SK-N-SH treated with all-trans-retinoic acid at 6 μM for 48 hours (cell line): Measurements from ENCODE around the gene ZBTB7A.
A peak's percentile ranks its signal among the peaks of the same experiment; 100 is the strongest.

Experiments
- ATAC-seq: fragments of 200-7000 bp; cut with Tn5 transposase; 3 replicates; pipeline ENCODE4 v1.9.1; 2020; ENCODE audit warnings: mild to moderate bottlenecking, moderate library complexity
- ARNTL ChIP-seq: fragments of 450-650 bp; formaldehyde crosslinking; IDR thresholded peaks from 2 replicates; pipeline ENCODE4 v1.5.0; 2020; ENCODE audit warnings: low read depth, mild to moderate bottlenecking, moderate library complexity, borderline replicate concordance
- CSDC2 ChIP-seq: fragments of 250-450 bp; sonication (Bioruptor Pico); IDR thresholded peaks from 2 replicates; pipeline ENCODE4 v1.5.0; 2020; ENCODE audit warnings: mild to moderate bottlenecking, moderate library complexity
- ESRRG ChIP-seq: fragments of 250-450 bp; sonication (Bioruptor Pico); IDR thresholded peaks from 2 replicates; pipeline ENCODE4 v1.6.1; 2021; ENCODE audit warnings: mild to moderate bottlenecking
- ISL1 ChIP-seq: fragments of 250-450 bp; sonication (Bioruptor Pico); IDR thresholded peaks from 2 replicates; pipeline ENCODE4 v2.1.2; 2022; ENCODE audit warnings: mild to moderate bottlenecking, moderate library complexity
- OSR1 ChIP-seq: fragments of 250-450 bp; sonication (Bioruptor Pico); IDR thresholded peaks from 2 replicates; pipeline ENCODE4 v1.8.0; 2022; ENCODE audit warnings: moderate library complexity, mild to moderate bottlenecking, inconsistent platforms
- SNAI2 ChIP-seq: fragments of 250-450 bp; sonication (Bioruptor Pico); IDR thresholded peaks from 2 replicates; pipeline ENCODE4 v1.5.0; 2020; ENCODE audit warnings: mild to moderate bottlenecking, moderate library complexity
- ZC3H10 ChIP-seq: fragments of 250-450 bp; sonication (Bioruptor Pico); IDR thresholded peaks from 2 replicates; pipeline ENCODE4 v1.5.1; 2021; ENCODE audit warnings: mild to moderate bottlenecking, moderate library complexity
- ZFP3 ChIP-seq: fragments of 250-450 bp; sonication (Bioruptor Pico); IDR thresholded peaks from 2 replicates; pipeline ENCODE4 v1.5.0; 2020; ENCODE audit warnings: mild to moderate bottlenecking, moderate library complexity
- ZNF565 ChIP-seq: fragments of 450-650 bp; formaldehyde crosslinking; conservative IDR thresholded peaks from 2 replicates; pipeline ENCODE4 v1.5.0; 2020; ENCODE audit warnings: low read depth, mild to moderate bottlenecking, moderate library complexity
- ZNF70 ChIP-seq: fragments of 450-650 bp; formaldehyde crosslinking; IDR thresholded peaks from 2 replicates; pipeline ENCODE4 v1.5.0; 2020; ENCODE audit warnings: mild to moderate bottlenecking, moderate library complexity
- TF ChIP-seq, protein P1 (sequence below): fragments of 250-450 bp; sonication (Bioruptor Pico); IDR thresholded peaks from 2 replicates; pipeline ENCODE4 v1.8.0; 2021; ENCODE audit warnings: low read depth, mild to moderate bottlenecking, moderate library complexity, borderline replicate concordance
- TF ChIP-seq, protein P2 (sequence below): fragments of 250-450 bp; sonication (Bioruptor Pico); IDR thresholded peaks from 2 replicates; pipeline ENCODE4 v1.5.1; 2021; ENCODE audit warnings: mild to moderate bottlenecking, moderate library complexity
- TF ChIP-seq, protein P3 (sequence below): fragments of 250-450 bp; sonication (Bioruptor Pico); IDR thresholded peaks from 2 replicates; pipeline ENCODE4 v1.8.0; 2020; ENCODE audit warnings: mild to moderate bottlenecking, moderate library complexity, borderline replicate concordance
- TF ChIP-seq, protein P4 (sequence below): fragments of 250-450 bp; sonication (Bioruptor Pico); IDR thresholded peaks from 2 replicates; pipeline ENCODE4 v1.5.0; 2020; ENCODE audit warnings: mild to moderate bottlenecking, moderate library complexity
- TF ChIP-seq, protein P5 (sequence below): fragments of 250-450 bp; sonication (Bioruptor Pico); IDR thresholded peaks from 2 replicates; pipeline ENCODE4 v1.5.1; 2020; ENCODE audit warnings: low read depth, mild to moderate bottlenecking, moderate library complexity

The ZBTB7A gene

DNA sequence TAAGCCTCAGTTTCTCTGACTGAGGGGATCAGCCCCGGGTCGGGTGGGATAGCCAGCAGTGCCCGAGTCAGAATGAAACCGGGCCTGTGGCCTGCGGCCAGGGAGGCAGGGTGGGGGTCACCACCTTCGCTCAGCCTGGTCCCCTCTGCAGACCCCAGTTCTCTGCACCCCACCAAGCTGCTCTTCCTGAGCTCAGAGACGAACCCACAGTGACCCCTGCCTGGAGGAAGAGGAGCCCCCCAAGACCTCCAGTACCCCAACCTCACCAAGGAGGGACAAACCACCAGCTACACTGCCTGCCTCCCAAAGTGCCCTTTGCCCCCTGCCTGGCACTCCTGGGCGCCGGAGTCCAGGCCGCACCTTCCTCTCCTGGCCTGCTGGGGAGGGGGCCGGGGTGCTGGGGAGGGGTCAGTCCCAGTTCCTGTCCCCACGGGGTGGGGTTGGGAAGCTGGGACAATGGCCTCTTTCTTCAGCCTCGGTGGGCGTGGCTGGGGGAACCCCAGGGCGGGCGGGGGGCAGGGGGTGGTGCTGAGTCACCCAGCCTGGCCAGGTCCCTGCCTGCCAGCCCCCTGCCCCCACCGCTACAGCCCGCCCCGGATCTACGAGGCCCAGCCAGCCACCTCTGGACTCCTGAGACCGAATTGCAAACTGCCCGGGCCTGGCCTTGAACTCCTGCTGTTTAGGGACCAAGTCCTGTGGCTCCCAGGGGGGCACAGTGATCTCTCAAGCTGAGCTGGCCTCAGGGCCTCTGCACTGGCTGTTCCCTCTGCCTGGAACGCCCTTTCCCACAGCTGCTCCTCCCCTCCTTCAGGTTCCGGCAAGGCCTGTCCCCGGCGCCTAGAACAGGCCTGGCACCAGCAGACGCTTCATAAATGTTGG lies 14.3 kb downstream of the ZBTB7A start:
- TF ChIP-seq, protein P1, sequence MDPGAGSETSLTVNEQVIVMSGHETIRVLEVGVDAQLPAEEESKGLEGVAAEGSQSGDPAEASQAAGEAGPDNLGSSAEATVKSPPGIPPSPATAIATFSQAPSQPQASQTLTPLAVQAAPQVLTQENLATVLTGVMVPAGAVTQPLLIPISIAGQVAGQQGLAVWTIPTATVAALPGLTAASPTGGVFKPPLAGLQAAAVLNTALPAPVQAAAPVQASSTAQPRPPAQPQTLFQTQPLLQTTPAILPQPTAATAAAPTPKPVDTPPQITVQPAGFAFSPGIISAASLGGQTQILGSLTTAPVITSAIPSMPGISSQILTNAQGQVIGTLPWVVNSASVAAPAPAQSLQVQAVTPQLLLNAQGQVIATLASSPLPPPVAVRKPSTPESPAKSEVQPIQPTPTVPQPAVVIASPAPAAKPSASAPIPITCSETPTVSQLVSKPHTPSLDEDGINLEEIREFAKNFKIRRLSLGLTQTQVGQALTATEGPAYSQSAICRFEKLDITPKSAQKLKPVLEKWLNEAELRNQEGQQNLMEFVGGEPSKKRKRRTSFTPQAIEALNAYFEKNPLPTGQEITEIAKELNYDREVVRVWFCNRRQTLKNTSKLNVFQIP (CRISPR knock-in tag): no peak
- TF ChIP-seq, protein P2, sequence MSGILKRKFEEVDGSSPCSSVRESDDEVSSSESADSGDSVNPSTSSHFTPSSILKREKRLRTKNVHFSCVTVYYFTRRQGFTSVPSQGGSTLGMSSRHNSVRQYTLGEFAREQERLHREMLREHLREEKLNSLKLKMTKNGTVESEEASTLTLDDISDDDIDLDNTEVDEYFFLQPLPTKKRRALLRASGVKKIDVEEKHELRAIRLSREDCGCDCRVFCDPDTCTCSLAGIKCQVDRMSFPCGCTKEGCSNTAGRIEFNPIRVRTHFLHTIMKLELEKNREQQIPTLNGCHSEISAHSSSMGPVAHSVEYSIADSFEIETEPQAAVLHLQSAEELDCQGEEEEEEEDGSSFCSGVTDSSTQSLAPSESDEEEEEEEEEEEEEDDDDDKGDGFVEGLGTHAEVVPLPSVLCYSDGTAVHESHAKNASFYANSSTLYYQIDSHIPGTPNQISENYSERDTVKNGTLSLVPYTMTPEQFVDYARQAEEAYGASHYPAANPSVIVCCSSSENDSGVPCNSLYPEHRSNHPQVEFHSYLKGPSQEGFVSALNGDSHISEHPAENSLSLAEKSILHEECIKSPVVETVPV (CRISPR knock-in tag): no peak
- ATAC-seq: no peak

DNA sequence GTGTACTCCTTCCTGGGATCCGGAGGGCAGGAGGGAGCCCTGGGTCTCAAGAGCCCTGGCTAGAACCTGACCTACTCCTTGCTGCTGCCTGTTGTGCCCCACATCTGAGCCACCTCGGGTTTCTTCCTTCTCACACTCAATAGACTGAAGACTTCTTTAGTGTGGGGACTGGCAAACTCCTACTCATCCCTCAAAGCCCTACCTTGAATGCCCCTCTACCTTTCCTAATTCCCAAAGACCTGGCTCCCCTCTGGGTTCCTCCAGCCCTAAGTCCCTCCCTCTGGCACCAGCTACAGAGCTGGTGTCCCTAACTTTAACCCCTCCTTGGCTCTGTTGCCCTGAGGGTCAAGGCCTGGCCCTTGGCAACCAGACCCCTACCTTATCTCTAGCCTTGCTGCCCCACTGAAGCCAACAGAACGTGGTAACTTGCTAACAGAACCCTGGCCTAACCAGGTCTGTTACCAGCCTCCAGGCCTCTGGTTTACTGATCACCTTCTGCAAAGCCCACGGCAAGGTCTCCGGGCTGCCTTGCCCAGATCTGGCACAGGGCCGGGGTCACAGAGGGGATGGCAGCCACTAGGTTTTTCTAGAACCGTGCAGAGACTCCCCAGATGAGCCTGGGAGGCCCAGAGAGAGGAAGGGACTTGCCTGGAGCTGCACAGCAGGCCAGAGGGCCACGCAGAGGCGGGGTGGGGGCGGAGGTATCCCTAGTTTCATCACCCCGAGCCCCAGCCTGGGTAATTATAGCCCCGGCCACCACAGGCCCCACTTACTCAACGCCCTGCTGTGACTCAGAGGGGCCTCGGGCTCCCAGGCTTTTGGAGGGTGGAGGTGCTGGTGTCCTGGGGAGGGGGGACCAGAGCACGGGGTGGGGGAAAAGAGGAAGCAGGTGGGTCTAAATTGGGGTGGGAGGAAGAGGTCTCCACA lies 15.3 kb downstream of the ZBTB7A start:
- ATAC-seq: no peak
- no peak for TF ChIP-seq ZC3H10 (CRISPR knock-in tag)
- no peak for TF ChIP-seq OSR1 (CRISPR knock-in tag)
- TF ChIP-seq ESRRG: no peak
- TF ChIP-seq ISL1 (CRISPR knock-in tag): no peak
- TF ChIP-seq ZNF70: no peak
- peak; percentile 99 for TF ChIP-seq ZFP3
- TF ChIP-seq SNAI2 (CRISPR knock-in tag): no peak
- TF ChIP-seq CSDC2: no peak

GRCh38 chr19:4049432-4049831 lies 17.3 kb downstream of the ZBTB7A start:
- no peak for ATAC-seq
- TF ChIP-seq, protein P2 (CRISPR knock-in tag): no peak
- TF ChIP-seq, protein P3, sequence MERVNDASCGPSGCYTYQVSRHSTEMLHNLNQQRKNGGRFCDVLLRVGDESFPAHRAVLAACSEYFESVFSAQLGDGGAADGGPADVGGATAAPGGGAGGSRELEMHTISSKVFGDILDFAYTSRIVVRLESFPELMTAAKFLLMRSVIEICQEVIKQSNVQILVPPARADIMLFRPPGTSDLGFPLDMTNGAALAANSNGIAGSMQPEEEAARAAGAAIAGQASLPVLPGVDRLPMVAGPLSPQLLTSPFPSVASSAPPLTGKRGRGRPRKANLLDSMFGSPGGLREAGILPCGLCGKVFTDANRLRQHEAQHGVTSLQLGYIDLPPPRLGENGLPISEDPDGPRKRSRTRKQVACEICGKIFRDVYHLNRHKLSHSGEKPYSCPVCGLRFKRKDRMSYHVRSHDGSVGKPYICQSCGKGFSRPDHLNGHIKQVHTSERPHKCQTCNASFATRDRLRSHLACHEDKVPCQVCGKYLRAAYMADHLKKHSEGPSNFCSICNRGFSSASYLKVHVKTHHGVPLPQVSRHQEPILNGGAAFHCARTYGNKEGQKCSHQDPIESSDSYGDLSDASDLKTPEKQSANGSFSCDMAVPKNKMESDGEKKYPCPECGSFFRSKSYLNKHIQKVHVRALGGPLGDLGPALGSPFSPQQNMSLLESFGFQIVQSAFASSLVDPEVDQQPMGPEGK (CRISPR knock-in tag): no peak
- TF ChIP-seq, protein P4, sequence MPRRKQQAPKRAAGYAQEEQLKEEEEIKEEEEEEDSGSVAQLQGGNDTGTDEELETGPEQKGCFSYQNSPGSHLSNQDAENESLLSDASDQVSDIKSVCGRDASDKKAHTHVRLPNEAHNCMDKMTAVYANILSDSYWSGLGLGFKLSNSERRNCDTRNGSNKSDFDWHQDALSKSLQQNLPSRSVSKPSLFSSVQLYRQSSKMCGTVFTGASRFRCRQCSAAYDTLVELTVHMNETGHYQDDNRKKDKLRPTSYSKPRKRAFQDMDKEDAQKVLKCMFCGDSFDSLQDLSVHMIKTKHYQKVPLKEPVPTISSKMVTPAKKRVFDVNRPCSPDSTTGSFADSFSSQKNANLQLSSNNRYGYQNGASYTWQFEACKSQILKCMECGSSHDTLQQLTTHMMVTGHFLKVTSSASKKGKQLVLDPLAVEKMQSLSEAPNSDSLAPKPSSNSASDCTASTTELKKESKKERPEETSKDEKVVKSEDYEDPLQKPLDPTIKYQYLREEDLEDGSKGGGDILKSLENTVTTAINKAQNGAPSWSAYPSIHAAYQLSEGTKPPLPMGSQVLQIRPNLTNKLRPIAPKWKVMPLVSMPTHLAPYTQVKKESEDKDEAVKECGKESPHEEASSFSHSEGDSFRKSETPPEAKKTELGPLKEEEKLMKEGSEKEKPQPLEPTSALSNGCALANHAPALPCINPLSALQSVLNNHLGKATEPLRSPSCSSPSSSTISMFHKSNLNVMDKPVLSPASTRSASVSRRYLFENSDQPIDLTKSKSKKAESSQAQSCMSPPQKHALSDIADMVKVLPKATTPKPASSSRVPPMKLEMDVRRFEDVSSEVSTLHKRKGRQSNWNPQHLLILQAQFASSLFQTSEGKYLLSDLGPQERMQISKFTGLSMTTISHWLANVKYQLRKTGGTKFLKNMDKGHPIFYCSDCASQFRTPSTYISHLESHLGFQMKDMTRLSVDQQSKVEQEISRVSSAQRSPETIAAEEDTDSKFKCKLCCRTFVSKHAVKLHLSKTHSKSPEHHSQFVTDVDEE (CRISPR knock-in tag): no peak
- TF ChIP-seq ISL1 (CRISPR knock-in tag): no peak
- TF ChIP-seq, all 23 proteins: peak for 0

DNA sequence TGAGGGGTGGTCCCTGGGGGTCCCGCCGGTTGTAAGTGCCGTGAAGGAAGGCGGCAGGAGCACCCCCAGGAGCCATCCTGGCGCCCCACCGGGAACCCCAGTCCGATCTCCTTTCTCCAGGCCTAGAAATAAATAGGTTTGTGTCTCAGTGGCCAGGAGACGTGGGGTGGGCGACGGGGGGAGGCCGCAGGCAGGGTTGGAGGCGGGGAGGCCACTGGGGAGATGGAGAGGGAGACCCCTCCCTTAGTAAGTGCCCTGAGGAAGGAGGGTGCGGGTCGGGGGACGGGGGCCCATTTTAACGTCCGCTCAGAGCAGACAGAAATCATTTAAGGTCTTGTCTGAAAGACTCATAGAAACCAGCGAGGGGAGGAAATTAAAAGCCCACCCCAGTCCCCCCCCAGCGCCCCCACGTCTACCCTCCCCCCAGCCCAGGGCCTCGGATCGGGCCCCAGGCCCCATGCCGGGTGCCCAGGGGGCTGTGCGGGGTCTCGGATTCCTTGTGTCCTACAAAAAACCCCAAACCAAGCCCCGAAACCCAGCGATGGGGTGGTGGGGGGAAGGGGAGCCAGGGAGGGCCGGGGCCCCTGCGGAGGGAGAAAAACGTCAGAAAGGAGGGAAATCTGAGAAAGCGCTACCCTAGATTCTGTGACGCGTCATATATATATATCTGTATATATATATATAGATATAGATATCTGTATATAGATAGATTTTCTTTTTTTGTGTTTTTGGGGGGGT lies 19.6 kb downstream of the ZBTB7A start:
- no peak for ATAC-seq
- TF ChIP-seq, protein P5, sequence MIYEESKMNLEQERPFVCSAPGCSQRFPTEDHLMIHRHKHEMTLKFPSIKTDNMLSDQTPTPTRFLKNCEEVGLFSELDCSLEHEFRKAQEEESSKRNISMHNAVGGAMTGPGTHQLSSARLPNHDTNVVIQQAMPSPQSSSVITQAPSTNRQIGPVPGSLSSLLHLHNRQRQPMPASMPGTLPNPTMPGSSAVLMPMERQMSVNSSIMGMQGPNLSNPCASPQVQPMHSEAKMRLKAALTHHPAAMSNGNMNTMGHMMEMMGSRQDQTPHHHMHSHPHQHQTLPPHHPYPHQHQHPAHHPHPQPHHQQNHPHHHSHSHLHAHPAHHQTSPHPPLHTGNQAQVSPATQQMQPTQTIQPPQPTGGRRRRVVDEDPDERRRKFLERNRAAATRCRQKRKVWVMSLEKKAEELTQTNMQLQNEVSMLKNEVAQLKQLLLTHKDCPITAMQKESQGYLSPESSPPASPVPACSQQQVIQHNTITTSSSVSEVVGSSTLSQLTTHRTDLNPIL (CRISPR knock-in tag): no peak
- TF ChIP-seq ZNF565 (CRISPR knock-in tag): no peak
- no peak for TF ChIP-seq CSDC2
- TF ChIP-seq ZNF70: no peak
- TF ChIP-seq SNAI2 (CRISPR knock-in tag): no peak
- no peak for TF ChIP-seq ARNTL (CRISPR knock-in tag)
- TF ChIP-seq, protein P1 (CRISPR knock-in tag): no peak
- no peak for TF ChIP-seq ZC3H10 (CRISPR knock-in tag)
